SK-N-MC (cell line): Measurements from ENCODE around the gene AQP1.

ENCODE experiments used
- DNase-seq: peaks from one replicate; pipeline ENCODE4 v3.0.0-alpha.2; 2011; ENCODE audit warnings: low read depth, low spot score
- H3K27ac ChIP-seq: fragments of 200-600 bp; sonication (generic); 2 replicates; pipeline ENCODE4 v1.5.1; 2016; ENCODE audit warnings: mixed run types
- H3K36me3 ChIP-seq: fragments of 200-600 bp; sonication (generic); 2 replicates; pipeline ENCODE4 v1.6.1; 2017; ENCODE audit warnings: antibody characterized with exemption, low read length, mixed read lengths; ENCODE audit not compliant: insufficient read depth
- H3K4me3 ChIP-seq: fragments of 200-600 bp; sonication (generic); 2 replicates; pipeline ENCODE4 v1.5.1; 2016
- H3K9ac ChIP-seq: fragments of 200-600 bp; sonication (generic); 2 replicates; pipeline ENCODE4 v1.8.0; 2017; ENCODE audit warnings: mixed run types, mixed read lengths; ENCODE audit not compliant: insufficient read length
- H3K9me3 ChIP-seq: fragments of 200-600 bp; sonication (generic); 2 replicates; pipeline ENCODE4 v1.6.1; 2017; ENCODE audit warnings: low read depth, mild to moderate bottlenecking, antibody characterized with exemption, low read length, moderate library complexity, mixed read lengths
- EZH2 ChIP-seq: fragments of 200-600 bp; sonication (generic); IDR thresholded peaks from one replicate; pipeline ENCODE4 v1.6.1; 2017; ENCODE audit warnings: antibody characterized with exemption
- FOXP2 ChIP-seq: optimal IDR thresholded peaks from 2 replicates; pipeline ENCODE3; 2011; ENCODE audit warnings: mild to moderate bottlenecking, moderate library complexity; ENCODE audit not compliant: insufficient read depth; ENCODE audit errors: extremely low read length, control extremely low read depth
- POLR2AphosphoS5 ChIP-seq: IDR thresholded peaks from 2 replicates; pipeline ENCODE4 v1.6.1; 2012; ENCODE audit warnings: mild to moderate bottlenecking, low read depth, low read length, borderline replicate concordance

AQP1 gene

GRCh38 chr7:30924624-30925023 lies 13.0 kb downstream of the AQP1 start:
- TF ChIP-seq POLR2AphosphoS5 (no peak), FOXP2 (no peak), EZH2 (no peak)
- Histone ChIP-seq H3K9me3 (no peaks in the 10 kb centered on the region), H3K36me3 (no peaks in the 10 kb centered on the region), H3K4me3 (no peak overlapping the region), H3K9ac (no peak overlapping the region), H3K27ac (no peak overlapping the region)
- DNase-seq, result no peak

DNA sequence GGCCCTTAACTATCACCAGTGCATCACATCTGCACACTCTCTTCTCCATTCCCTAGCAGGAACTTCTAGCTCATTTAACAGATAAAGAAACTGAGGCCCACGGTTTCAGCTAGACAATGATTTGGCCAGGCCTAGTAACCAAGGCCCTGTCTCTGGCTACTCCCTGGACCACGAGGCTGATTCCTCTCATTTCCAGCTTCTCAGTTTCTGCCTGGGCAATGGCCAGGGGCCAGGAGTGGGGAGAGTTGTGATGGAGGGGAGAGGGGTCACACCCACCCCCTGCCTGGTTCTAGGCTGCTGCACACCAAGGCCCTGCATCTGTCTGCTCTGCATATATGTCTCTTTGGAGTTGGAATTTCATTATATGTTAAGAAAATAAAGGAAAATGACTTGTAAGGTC lies 13.5 kb downstream of the AQP1 start:
- DNase-seq, result no peak
- Histone ChIP-seq H3K36me3 (no peaks in the 10 kb centered on the region), H3K27ac (no peak overlapping the region), H3K9me3 (no peaks in the 10 kb centered on the region), H3K4me3 (no peak overlapping the region), H3K9ac (no peak overlapping the region)
- TF ChIP-seq EZH2 (no peak), FOXP2 (no peak), POLR2AphosphoS5 (no peak)

- Histone ChIP-seq H3K9ac (no peak overlapping the region), H3K27ac (no peak overlapping the region)
- DNase-seq, result no peak
Observed at GRCh38 chr7:30925913-30926312, 14.3 kb downstream of the AQP1 start.

DNA sequence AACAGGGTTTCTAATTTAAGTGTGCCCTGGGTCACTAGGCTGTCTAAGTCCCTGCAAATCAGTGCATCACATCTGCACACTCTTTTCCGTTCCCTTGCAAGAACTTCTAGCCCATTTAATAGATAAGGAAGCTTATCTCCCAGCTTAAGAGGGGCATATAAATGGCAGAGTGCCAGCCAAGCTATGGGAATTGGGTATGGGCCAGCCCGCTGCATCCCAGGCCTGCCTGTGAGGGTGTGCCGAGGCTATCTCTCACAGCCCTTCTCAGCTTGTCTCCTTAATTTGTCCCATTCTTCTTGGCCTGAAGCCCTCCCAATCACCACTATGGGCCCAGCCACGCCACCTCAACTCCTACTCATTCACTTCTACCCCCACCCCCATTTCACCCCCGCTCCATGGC lies 14.7 kb downstream of the AQP1 start:
- Histone ChIP-seq H3K27ac (no peak overlapping the region), H3K4me3 (no peak overlapping the region), H3K9me3 (no peaks in the 10 kb centered on the region), H3K9ac (no peak overlapping the region), H3K36me3 (no peaks in the 10 kb centered on the region)
- no peak for DNase-seq
- no peak for TF ChIP-seq EZH2
- no peak for TF ChIP-seq POLR2AphosphoS5
- TF ChIP-seq FOXP2, result no peak

More at GRCh38 chr7:30925913-30926312, 14.3 kb downstream of the AQP1 start:
- Histone ChIP-seq H3K36me3 (no peaks in the 10 kb centered on the region), H3K9me3 (no peaks in the 10 kb centered on the region), H3K4me3 (no peak overlapping the region)
- no peak for TF ChIP-seq EZH2

DNA sequence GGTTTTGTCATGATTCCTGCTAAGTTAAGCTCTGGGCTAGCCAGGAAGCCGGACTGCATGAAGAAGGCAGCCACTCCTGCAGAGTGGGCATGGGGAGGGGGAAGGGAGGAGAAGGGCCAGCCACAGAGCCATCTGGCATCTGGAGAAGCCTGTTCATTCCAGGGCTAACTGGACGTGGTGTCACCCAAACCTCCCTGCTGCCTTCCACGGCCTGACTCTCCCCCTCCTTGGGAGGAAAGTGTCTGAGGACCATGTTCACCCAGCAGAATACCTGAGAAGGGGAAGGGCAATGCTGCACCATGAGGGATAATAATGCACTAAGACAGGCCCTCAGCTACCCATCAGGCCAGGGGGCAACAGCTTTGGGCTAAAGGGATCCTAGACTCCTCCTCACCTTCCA lies 15.4 kb downstream of the AQP1 start:
- Histone ChIP-seq H3K4me3 (no peak overlapping the region), H3K9ac (no peak overlapping the region), H3K9me3 (no peaks in the 10 kb centered on the region), H3K27ac (no peak overlapping the region), H3K36me3 (no peaks in the 10 kb centered on the region)
- TF ChIP-seq FOXP2, result no peak
- TF ChIP-seq EZH2, result no peak
- TF ChIP-seq POLR2AphosphoS5, result no peak
- no peak for DNase-seq

GRCh38 chr7:30927559-30927958 lies 15.9 kb downstream of the AQP1 start:
- no peak for TF ChIP-seq POLR2AphosphoS5
- TF ChIP-seq FOXP2, result no peak
- TF ChIP-seq EZH2, result no peak
- no peak overlapping the region for H3K9ac ChIP-seq
- no peak overlapping the region for H3K4me3 ChIP-seq
- no peaks in the 10 kb centered on the region for H3K36me3 ChIP-seq
- H3K27ac ChIP-seq, result no peak overlapping the region
- H3K9me3 ChIP-seq, result no peaks in the 10 kb centered on the region
- DNase-seq, result no peak

DNA sequence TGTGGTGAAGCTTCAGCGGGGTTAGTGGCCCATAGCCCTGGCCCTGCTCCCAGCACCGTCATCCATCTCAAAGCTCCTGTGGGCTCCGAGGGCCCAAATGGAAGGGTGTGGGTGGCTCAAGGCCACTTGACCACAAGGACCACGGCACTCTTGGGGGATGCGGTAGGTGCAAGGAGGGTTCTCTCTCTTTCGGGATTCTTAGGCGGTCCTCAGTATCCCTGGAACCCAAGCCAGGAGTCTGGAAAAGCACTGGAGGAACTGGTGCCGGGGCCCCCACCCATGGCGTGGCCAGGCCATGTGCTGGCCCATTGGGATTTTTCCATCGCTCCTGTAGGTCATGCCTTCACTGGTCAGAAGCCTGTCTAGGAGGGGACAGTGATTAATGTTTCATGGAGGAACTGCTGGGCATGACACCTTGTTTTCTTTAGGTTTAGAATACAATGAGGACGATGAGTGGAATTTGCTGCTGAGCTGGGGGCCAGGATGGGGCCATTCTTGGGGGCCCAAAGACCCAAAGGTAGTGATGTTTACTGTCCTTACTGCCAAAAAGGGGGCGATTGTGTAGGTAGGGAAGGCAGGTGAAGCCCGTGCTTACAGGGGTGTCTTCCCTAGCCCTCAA lies 16.7 kb downstream of the AQP1 start:
- no peak overlapping the region for H3K4me3 ChIP-seq
- TF ChIP-seq EZH2, result no peak
- TF ChIP-seq FOXP2, result no peak
- TF ChIP-seq POLR2AphosphoS5, result no peak
- no peaks in the 10 kb centered on the region for H3K36me3 ChIP-seq
- no peak for DNase-seq
- H3K27ac ChIP-seq, result no peak overlapping the region
- H3K9ac ChIP-seq, result no peak overlapping the region
- H3K9me3 ChIP-seq, result no peaks in the 10 kb centered on the region

DNA sequence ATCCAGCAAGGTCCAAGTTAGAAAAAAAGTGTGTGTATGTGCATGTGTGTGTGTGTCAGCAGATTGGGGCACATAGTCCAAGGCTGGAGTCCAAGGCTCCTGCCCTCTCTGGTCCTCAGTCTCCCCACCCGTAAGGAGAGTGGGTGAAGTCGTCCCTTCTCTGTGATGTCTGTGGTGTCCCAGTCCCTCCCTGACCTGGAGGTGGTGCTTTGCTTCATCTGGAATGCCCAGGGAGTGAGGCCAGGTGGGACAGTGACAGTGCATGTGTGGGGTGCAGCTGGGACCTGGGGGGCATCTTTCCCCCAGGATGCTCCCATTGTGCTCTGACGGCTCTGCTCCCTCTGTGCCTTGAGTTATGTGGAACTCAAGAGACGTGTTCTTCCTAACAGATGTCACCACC lies 18.0 kb downstream of the AQP1 start:
- DNase-seq, result no peak
- H3K27ac ChIP-seq, result no peak overlapping the region
- no peaks in the 10 kb centered on the region for H3K36me3 ChIP-seq
- no peak overlapping the region for H3K9ac ChIP-seq
- H3K9me3 ChIP-seq, result no peaks in the 10 kb centered on the region
- TF ChIP-seq POLR2AphosphoS5, result no peak
- TF ChIP-seq FOXP2, result no peak
- TF ChIP-seq EZH2, result no peak
- no peak overlapping the region for H3K4me3 ChIP-seq

GRCh38 chr7:30930621-30931020 lies 19.0 kb downstream of the AQP1 start:
- H3K27ac ChIP-seq, result no peak overlapping the region
- DNase-seq, result no peak
- H3K9ac ChIP-seq, result no peak overlapping the region
- H3K9me3 ChIP-seq, result no peaks in the 10 kb centered on the region
- H3K36me3 ChIP-seq, result no peaks in the 10 kb centered on the region
- TF ChIP-seq POLR2AphosphoS5 (no peak), EZH2 (no peak), FOXP2 (no peak)
- H3K4me3 ChIP-seq, result no peak overlapping the region
